ENCODE data around the gene PKMYT1.

PKMYT1 gene

DNA sequence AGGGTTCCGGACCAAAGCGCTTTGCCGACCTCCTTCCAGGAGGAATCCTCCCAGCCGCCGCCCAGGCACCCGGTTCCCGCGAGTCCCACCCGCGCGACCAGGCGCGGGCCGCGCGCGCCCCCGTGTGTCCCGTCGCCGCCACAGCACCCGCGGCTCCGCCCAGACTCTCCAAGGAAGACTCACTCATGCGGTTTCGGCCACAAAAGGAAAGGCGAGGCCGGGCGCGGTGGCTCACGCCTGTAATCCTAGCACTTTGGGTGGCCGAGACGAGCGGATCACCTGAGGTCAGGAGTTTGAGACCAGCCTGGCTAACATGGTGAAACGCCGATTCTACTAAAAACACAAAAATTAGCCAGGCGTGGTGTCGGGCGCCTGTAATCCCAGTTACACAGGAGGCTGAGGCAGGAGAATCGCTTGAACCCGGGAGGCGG is 3.5 kb upstream of the PKMYT1 start:
- DNase-seq (ENCODE audit: low read depth in 1 of 2, low spot score in 1 of 2), result peak in 1 of 2 experiments; percentile 81
- no peak overlapping the region for H3K27ac ChIP-seq (replicated peaks)

DNA sequence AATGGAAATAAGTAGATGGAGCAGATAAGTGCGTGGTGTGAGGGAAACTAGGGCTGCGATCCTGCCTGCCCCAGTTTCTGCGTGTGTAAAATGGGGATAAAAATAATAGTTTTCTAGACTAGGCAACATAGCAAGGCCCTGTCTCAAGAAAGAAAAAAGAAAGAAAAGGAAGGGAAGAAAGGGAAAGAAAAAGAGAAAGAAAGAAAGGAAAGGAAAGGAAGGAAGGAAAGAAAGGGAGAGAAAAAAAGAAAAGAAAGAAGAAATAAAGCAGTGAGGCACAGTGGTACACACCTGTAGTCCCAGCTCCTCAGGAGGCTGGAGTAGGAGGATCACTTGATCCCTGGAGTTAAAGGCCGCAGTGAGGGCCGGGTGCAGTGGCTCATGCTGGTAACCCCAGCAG is 2.2 kb upstream of the PKMYT1 start:
- Histone ChIP-seq H3K27me3 (ENCODE audit: insufficient read depth, poor library complexity, severe bottlenecking) (no peaks in the 10 kb centered on the region), H3K4me3 (replicated peaks; ENCODE audit: insufficient read depth, low read length) (no peak overlapping the region), H3K27ac (replicated peaks) (no peak overlapping the region)
- no peak for DNase-seq (ENCODE audit: low read depth in 1 of 2, low spot score in 1 of 2)
- TF ChIP-seq SPI1 (IDR thresholded peaks at IDR 0.05; ENCODE audit: borderline replicate concordance, low read depth), result no peak
- TF ChIP-seq POLR2AphosphoS5 (IDR thresholded peaks at IDR 0.05; ENCODE audit: low read depth), result no peak
- TF ChIP-seq, protein P1, sequence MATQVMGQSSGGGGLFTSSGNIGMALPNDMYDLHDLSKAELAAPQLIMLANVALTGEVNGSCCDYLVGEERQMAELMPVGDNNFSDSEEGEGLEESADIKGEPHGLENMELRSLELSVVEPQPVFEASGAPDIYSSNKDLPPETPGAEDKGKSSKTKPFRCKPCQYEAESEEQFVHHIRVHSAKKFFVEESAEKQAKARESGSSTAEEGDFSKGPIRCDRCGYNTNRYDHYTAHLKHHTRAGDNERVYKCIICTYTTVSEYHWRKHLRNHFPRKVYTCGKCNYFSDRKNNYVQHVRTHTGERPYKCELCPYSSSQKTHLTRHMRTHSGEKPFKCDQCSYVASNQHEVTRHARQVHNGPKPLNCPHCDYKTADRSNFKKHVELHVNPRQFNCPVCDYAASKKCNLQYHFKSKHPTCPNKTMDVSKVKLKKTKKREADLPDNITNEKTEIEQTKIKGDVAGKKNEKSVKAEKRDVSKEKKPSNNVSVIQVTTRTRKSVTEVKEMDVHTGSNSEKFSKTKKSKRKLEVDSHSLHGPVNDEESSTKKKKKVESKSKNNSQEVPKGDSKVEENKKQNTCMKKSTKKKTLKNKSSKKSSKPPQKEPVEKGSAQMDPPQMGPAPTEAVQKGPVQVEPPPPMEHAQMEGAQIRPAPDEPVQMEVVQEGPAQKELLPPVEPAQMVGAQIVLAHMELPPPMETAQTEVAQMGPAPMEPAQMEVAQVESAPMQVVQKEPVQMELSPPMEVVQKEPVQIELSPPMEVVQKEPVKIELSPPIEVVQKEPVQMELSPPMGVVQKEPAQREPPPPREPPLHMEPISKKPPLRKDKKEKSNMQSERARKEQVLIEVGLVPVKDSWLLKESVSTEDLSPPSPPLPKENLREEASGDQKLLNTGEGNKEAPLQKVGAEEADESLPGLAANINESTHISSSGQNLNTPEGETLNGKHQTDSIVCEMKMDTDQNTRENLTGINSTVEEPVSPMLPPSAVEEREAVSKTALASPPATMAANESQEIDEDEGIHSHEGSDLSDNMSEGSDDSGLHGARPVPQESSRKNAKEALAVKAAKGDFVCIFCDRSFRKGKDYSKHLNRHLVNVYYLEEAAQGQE (IDR thresholded peaks at IDR 0.05; ENCODE audit: insufficient replicate concordance, low read depth), result no peak
- TF ChIP-seq GABPA (IDR thresholded peaks at IDR 0.05; ENCODE audit: low read depth), result no peak
- TF ChIP-seq, protein P2, sequence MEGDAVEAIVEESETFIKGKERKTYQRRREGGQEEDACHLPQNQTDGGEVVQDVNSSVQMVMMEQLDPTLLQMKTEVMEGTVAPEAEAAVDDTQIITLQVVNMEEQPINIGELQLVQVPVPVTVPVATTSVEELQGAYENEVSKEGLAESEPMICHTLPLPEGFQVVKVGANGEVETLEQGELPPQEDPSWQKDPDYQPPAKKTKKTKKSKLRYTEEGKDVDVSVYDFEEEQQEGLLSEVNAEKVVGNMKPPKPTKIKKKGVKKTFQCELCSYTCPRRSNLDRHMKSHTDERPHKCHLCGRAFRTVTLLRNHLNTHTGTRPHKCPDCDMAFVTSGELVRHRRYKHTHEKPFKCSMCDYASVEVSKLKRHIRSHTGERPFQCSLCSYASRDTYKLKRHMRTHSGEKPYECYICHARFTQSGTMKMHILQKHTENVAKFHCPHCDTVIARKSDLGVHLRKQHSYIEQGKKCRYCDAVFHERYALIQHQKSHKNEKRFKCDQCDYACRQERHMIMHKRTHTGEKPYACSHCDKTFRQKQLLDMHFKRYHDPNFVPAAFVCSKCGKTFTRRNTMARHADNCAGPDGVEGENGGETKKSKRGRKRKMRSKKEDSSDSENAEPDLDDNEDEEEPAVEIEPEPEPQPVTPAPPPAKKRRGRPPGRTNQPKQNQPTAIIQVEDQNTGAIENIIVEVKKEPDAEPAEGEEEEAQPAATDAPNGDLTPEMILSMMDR (IDR thresholded peaks at IDR 0.05; ENCODE audit: insufficient read depth, low read length), result no peak

More for the DNA sequence above, 3.5 kb upstream of the PKMYT1 start:
- peak overlapping the region; percentile 22 for H3K4me3 ChIP-seq (replicated peaks; ENCODE audit: insufficient read depth, low read length)
- no peak for TF ChIP-seq GABPA (IDR thresholded peaks at IDR 0.05; ENCODE audit: low read depth)
- TF ChIP-seq POLR2AphosphoS5 (IDR thresholded peaks at IDR 0.05; ENCODE audit: low read depth), result no peak
- TF ChIP-seq, protein P2 (IDR thresholded peaks at IDR 0.05; ENCODE audit: insufficient read depth, low read length), result peak; percentile 68
- TF ChIP-seq, protein P1 (IDR thresholded peaks at IDR 0.05; ENCODE audit: insufficient replicate concordance, low read depth), result no peak
- no peak for TF ChIP-seq SPI1 (IDR thresholded peaks at IDR 0.05; ENCODE audit: borderline replicate concordance, low read depth)
- H3K27me3 ChIP-seq (ENCODE audit: insufficient read depth, poor library complexity, severe bottlenecking), result no peaks in the 10 kb centered on the region

DNA sequence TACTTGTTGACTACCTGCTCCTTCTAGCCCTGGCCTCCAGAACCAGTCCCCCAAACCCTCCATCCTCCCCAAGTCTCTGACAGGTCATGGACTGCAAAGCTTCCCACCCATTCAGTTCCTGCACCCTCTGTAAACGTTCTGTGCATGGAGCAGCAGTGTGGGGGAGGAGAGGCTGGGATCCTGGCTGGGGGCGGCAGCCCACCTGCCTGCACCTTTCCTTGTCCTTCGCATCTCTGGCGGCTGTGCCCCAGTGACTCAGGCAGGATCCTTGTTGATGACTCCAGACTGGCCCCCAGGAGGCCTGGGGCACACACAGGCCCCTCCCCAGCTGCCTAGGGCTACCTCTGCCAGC is 1.6 kb upstream of the PKMYT1 start:
- no peaks in the 10 kb centered on the region for H3K27me3 ChIP-seq (ENCODE audit: insufficient read depth, poor library complexity, severe bottlenecking)
- TF ChIP-seq GABPA (IDR thresholded peaks at IDR 0.05; ENCODE audit: low read depth) (no peak), SPI1 (IDR thresholded peaks at IDR 0.05; ENCODE audit: borderline replicate concordance, low read depth) (no peak), POLR2AphosphoS5 (IDR thresholded peaks at IDR 0.05; ENCODE audit: low read depth) (no peak)
- TF ChIP-seq, protein P1 (IDR thresholded peaks at IDR 0.05; ENCODE audit: insufficient replicate concordance, low read depth), result no peak
- TF ChIP-seq, protein P2 (IDR thresholded peaks at IDR 0.05; ENCODE audit: insufficient read depth, low read length), result no peak
- H3K27ac ChIP-seq (replicated peaks), result no peak overlapping the region
- no peak for DNase-seq (ENCODE audit: low read depth in 1 of 2, low spot score in 1 of 2)
- H3K4me3 ChIP-seq (replicated peaks; ENCODE audit: insufficient read depth, low read length), result no peak overlapping the region

Data from HL-60 (cell line).